DND-41 (cell line): ENCODE measurements around the gene DEXI.

Experiments used
- ATAC-seq: fragments of 200-7000 bp; cut with Tn5 transposase; 3 replicates; pipeline ENCODE4 v1.9.1; 2021; ENCODE audit warnings: low read depth; ENCODE audit not compliant: insufficient read depth
- DNase-seq: peaks from one replicate; pipeline ENCODE4 v3.0.0-alpha.2; 2020
- H2AFZ ChIP-seq: 2 replicates; pipeline ENCODE4 v1.6.0; 2012; ENCODE audit warnings: low read depth, low read length
- H3K27ac ChIP-seq: 2 replicates; pipeline ENCODE4 v1.5.1; 2012; ENCODE audit warnings: low read length, inconsistent platforms
- H3K27me3 ChIP-seq: fragments of 200-600 bp; sonication (generic); 2 replicates; pipeline ENCODE4 v1.6.0; 2012; ENCODE audit warnings: low read length, mild to moderate bottlenecking, inconsistent platforms; ENCODE audit not compliant: insufficient read depth, poor library complexity
- H3K36me3 ChIP-seq: 2 replicates; pipeline ENCODE4 v1.5.1; 2012; ENCODE audit warnings: low read length, inconsistent platforms; ENCODE audit not compliant: insufficient read depth
- H3K4me1 ChIP-seq: 2 replicates; pipeline ENCODE4 v1.5.1; 2012; ENCODE audit warnings: mild to moderate bottlenecking, low read length; ENCODE audit not compliant: insufficient read depth
- H3K4me2 ChIP-seq: 2 replicates; pipeline ENCODE4 v1.6.0; 2012; ENCODE audit warnings: mild to moderate bottlenecking, moderate library complexity, low read length, inconsistent platforms; ENCODE audit not compliant: insufficient read depth
- H3K4me3 ChIP-seq, 2 experiments: fragments of 200-600 bp in 1 of 2; shearing (Covaris generic) in 1 of 2; 2 replicates each; pipeline ENCODE4 v1.5.1; 2012 to 2016; ENCODE audit warnings: inconsistent platforms in 2 of 2, low read length in 2 of 2, mild to moderate bottlenecking in 2 of 2, low read depth in 1 of 2, moderate library complexity in 1 of 2
- H3K79me2 ChIP-seq: 2 replicates; pipeline ENCODE4 v1.6.0; 2012; ENCODE audit warnings: low read length, inconsistent platforms; ENCODE audit not compliant: insufficient read depth
- H3K9ac ChIP-seq: 2 replicates; pipeline ENCODE4 v1.6.0; 2012; ENCODE audit warnings: low read depth, mild to moderate bottlenecking, inconsistent platforms, low read length, moderate library complexity
- H3K9me3 ChIP-seq: 2 replicates; pipeline ENCODE4 v1.5.1; 2012; ENCODE audit warnings: low read length, moderate library complexity, mild to moderate bottlenecking, inconsistent platforms; ENCODE audit not compliant: insufficient read depth, severe bottlenecking
- H4K20me1 ChIP-seq: 2 replicates; pipeline ENCODE4 v1.6.0; 2012; ENCODE audit warnings: low read length; ENCODE audit not compliant: insufficient read depth
- EZH2 ChIP-seq: IDR thresholded peaks from 3 replicates; pipeline ENCODE4 v1.6.1; 2012; ENCODE audit warnings: borderline replicate concordance, low read depth, mild to moderate bottlenecking, moderate library complexity, low read length, inconsistent platforms; ENCODE audit not compliant: severe bottlenecking
- TF ChIP-seq, protein P1 (sequence below): IDR thresholded peaks from 2 replicates; pipeline ENCODE4 v1.5.1; 2012; ENCODE audit warnings: borderline replicate concordance, low read length, moderate library complexity, mild to moderate bottlenecking; ENCODE audit not compliant: poor library complexity, severe bottlenecking; ENCODE audit errors: extremely low read depth

Gene DEXI

DNA sequence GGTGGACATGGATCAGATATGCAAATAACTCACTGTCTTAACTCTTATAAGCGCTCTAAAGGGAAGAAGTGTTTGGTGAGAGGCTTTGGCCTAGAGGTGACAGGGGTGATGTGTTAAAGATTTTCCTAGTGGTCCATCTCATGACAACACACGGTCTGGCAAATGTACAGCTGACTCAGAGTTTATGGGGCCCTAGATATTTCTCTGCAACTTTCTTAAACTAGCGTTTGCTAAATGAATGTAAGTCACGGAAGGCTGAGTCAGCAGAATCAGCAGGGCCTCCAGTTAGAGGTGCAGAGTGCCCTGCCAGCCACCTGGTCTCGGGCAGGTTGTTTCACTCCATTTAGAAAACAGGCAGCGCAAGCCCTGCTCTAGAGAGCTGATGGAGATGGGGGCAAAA lies 42.2 kb upstream of the DEXI start:
- Histone ChIP-seq H3K4me1 (peaks cover 42% of the 10 kb centered on the region), H3K9me3 (no peaks in the 10 kb centered on the region), H3K4me3 (no peak overlapping the region), H3K79me2 (peaks cover 11% of the 10 kb centered on the region), H4K20me1 (no peaks in the 10 kb centered on the region), H3K27ac (peak overlapping the region; percentile 53), H3K4me2 (no peak overlapping the region), H3K36me3 (peaks cover 60% of the 10 kb centered on the region), H2AFZ (no peak overlapping the region), H3K9ac (no peak overlapping the region), H3K27me3 (no peaks in the 10 kb centered on the region)
- ATAC-seq (no peak), DNase-seq (no peak)
- TF ChIP-seq EZH2: no peak
- TF ChIP-seq, protein P1, sequence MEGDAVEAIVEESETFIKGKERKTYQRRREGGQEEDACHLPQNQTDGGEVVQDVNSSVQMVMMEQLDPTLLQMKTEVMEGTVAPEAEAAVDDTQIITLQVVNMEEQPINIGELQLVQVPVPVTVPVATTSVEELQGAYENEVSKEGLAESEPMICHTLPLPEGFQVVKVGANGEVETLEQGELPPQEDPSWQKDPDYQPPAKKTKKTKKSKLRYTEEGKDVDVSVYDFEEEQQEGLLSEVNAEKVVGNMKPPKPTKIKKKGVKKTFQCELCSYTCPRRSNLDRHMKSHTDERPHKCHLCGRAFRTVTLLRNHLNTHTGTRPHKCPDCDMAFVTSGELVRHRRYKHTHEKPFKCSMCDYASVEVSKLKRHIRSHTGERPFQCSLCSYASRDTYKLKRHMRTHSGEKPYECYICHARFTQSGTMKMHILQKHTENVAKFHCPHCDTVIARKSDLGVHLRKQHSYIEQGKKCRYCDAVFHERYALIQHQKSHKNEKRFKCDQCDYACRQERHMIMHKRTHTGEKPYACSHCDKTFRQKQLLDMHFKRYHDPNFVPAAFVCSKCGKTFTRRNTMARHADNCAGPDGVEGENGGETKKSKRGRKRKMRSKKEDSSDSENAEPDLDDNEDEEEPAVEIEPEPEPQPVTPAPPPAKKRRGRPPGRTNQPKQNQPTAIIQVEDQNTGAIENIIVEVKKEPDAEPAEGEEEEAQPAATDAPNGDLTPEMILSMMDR: no peak

DNA sequence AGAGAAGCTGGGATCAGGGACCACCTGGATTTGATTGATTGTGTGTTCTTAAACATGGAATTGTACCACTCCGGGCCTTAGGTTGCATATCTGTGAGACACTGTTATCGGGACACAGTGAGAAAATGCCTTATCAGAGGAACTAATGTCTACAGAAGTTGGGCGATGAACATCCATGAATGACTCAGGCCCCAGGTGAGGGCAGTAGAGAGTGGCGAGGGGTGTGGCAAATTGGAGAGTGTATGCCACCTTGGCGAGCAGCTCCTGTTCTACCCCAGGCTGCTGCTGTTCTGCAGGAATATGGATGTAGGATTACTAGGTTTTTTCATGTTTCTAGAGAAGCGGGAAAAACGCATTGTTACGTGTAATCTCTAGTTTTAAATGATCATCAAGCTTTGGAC lies 40.9 kb upstream of the DEXI start:
- no peak for DNase-seq
- Histone ChIP-seq H3K9ac (no peak overlapping the region), H3K4me1 (peaks cover 28% of the 10 kb centered on the region), H4K20me1 (no peaks in the 10 kb centered on the region), H3K79me2 (peaks cover 3% of the 10 kb centered on the region; the same call in 1 of the 2 replicates), H3K4me3 (no peak overlapping the region), H3K9me3 (no peaks in the 10 kb centered on the region), H2AFZ (no peak overlapping the region), H3K27ac (peak overlapping the region; percentile 25; the same call in 1 of the 2 replicates), H3K4me2 (no peak overlapping the region), H3K27me3 (no peaks in the 10 kb centered on the region), H3K36me3 (peaks cover 60% of the 10 kb centered on the region)
- no peak for TF ChIP-seq EZH2
- TF ChIP-seq, protein P1: peak; percentile 45
- ATAC-seq: no peak

- Histone ChIP-seq H3K4me3 (no peak overlapping the region), H3K9me3 (no peaks in the 10 kb centered on the region), H4K20me1 (no peaks in the 10 kb centered on the region), H3K9ac (no peak overlapping the region), H2AFZ (no peak overlapping the region), H3K4me2 (no peak overlapping the region), H3K4me1 (peaks cover 23% of the 10 kb centered on the region), H3K79me2 (peaks cover 3% of the 10 kb centered on the region; the same call in 1 of the 2 replicates), H3K27ac (peak overlapping the region; percentile 38; the same call in 1 of the 2 replicates), H3K27me3 (no peaks in the 10 kb centered on the region), H3K36me3 (peaks cover 65% of the 10 kb centered on the region)
- no peak for DNase-seq
- no peak for ATAC-seq
- no peak for TF ChIP-seq EZH2
- TF ChIP-seq, protein P1: no peak
Observed at GRCh38 chr16:10982465-10983150, 40.3 kb upstream of the DEXI start.
